H7 (cell line): ENCODE results near the gene MARK3. TPM values are rescaled to one million over a fixed set of nuclear protein-coding genes. Genes with fewer than 3 reads are reported as not detected.

Experiments used
- DNase-seq: peaks from one replicate; pipeline ENCODE4 v3.0.0; 2012
- H3K27me3 ChIP-seq: 2 replicates; pipeline ENCODE4 v1.6.0; 2011; ENCODE audit warnings: mild to moderate bottlenecking, low read length; ENCODE audit not compliant: control insufficient read depth, insufficient read depth
- H3K36me3 ChIP-seq: replicated peaks from 2 replicates; pipeline ENCODE4 v1.5.1; 2011; ENCODE audit warnings: low read length; ENCODE audit not compliant: control insufficient read depth, insufficient read depth
- H3K4me3 ChIP-seq: 2 replicates; pipeline ENCODE4 v1.5.1; 2011; ENCODE audit warnings: low read depth, mild to moderate bottlenecking, control low read depth, low read length, moderate library complexity; ENCODE audit not compliant: insufficient read depth
- total RNA-seq: library from RNA; depleted of rRNA; stranded (reverse); fragments of >200 nt; shearing (Covaris generic); gene quantifications from 2 replicates; pipeline ENCODE4 v1.2.3, GENCODE V29; 2014

MARK3 gene
- total RNA-seq, 1 experiment from 2014 or later, result 66.0 TPM

DNA sequence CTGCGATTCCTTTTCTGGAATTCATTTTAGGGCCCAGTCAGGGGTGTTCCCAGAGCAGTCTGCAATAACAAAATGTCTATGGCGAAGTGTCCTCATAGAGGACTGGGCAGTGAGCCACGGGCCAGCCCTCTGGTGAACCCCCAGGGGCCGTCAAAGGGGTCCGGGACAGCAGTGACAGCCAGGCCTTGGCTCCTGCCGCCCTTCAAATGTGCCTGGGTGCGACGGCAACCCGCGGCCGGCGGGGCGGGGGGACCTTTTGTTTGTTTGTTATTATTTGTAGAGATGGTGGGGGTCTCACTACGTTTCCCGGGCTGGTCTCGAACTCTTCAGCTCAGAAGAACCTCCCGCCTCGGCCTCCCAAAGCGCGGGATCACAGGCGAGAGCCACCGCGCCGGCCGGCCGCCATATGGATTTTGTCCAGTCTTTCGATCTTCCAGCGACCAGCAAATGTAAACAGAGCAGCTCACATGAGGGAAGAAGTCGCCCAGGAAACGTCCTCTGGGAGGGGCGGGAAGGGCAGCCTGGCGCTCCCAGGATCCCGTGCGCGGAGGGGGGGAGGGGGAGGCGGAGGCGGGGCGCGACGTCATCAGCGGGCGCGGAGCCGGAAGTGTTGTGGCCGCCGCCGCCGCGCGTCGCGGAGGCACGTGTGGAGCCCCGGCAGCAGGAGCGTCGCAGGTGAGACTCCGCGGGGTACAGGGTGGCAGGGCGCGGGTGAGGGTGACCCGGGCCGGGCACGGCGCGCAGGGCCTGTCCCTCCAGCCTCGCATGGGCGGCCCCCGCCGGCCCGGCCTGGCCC, 143.6 kb downstream of the MARK3 start, which contains the start of gene TRMT61A:
TRMT61A (plus strand) TSS at position 610 of the 796 bp plus-strand sequence. CDS start 783 bp downstream, outside the sequence.
- Histone ChIP-seq H3K4me3 (peak within 1 kb of the TSS; percentile 90), H3K36me3 (no peaks in the 10 kb centered on the region; the same call in 1 of the 2 replicates), H3K27me3 (peaks cover 9% of the 10 kb centered on the region)
- DNase-seq, result peak; percentile 100

DNA sequence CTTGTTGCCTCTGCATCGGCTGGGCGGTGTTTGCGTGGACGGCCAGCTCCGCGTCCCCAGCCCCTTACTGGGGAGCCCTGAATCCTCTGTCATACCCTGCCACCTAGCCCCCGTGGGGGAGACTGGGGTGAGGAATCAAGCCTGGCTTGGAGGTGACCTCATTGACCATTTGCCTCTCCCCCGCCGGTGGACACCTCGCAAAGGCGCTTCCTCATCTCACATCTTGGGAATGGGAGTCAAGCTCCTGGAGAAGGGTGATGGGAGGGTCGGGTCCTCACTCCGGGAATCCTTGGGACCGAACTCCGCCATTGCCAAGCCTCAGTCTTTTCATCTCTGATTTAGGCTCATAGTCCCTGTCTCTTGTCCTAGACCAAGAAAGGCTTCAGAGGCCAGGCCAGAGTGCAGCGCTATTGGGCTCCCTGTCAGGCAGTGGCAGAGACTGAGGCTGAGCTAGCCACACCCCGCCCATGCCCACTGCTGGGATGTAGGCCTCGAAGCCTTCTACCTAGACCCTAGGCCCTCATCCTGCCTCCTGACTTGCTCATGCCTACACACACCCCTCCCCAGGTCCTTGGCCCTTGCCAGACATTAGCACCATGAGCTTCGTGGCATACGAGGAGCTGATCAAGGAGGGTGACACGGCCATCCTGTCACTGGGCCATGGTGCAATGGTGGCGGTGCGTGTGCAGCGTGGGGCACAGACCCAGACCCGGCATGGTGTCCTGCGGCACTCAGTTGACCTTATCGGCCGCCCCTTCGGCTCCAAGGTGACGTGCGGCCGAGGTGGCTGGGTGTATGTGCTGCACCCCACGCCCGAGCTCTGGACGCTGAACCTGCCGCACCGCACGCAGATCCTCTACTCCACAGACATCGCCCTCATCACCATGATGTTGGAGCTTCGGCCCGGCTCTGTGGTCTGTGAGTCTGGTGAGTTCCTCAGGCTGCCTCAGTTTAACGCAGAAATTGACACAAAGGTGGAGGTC, 144.5 kb downstream of the MARK3 start:
- H3K4me3 ChIP-seq, result peak overlapping the region; percentile 90
- no peak for DNase-seq
- no peaks in the 10 kb centered on the region; the same call in 1 of the 2 replicates for H3K36me3 ChIP-seq
- H3K27me3 ChIP-seq, result peaks cover 1% of the 10 kb centered on the region; the same call in 1 of the 2 replicates

DNA sequence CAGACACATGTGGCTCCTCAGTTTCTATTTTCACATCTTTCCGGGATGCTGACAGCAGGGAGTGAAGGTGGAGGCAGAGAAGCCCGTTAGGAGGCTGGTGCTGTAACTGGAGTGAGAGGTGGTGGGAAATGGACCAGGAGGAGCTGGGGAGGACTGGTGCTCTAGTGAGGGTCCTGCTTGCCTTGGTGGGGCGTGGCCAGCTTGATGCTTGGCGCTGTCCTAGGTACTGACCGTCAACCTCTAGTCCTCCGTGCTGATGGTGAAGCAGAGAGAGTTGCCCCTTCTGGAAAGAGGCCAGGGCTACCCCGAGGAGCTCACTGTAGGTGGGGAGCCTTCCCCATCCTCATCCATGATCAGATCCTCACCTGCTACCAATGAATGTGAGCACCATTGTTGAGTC, 145.2 kb downstream of the MARK3 start:
- H3K27me3 ChIP-seq, result no peaks in the 10 kb centered on the region
- peak; percentile 93 for DNase-seq
- no peak overlapping the region for H3K4me3 ChIP-seq
- no peaks in the 10 kb centered on the region; the same call in 1 of the 2 replicates for H3K36me3 ChIP-seq

DNA sequence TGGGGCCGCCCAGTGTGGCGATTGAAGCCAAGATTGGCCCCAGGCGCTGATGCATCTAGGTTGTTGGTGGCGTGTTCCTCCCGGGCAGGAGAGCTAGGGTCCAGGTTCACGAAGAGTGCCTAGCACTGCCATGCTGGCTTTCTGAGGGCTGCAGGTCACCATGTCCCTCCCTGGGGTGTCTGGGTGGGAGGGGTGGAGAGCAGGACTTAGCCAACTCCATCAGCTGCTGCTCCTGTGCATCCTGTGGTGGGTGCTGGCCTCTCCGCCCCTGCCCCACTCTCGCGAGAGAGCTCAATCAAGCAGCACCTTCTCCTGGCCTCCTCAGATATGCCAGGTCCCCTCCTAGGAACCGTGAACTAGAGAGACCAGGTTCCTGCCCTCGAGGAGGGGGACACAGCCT, 145.6 kb downstream of the MARK3 start:
- H3K36me3 ChIP-seq, result no peaks in the 10 kb centered on the region; the same call in 1 of the 2 replicates
- no peak overlapping the region for H3K4me3 ChIP-seq
- no peak for DNase-seq
- H3K27me3 ChIP-seq, result no peaks in the 10 kb centered on the region

DNA sequence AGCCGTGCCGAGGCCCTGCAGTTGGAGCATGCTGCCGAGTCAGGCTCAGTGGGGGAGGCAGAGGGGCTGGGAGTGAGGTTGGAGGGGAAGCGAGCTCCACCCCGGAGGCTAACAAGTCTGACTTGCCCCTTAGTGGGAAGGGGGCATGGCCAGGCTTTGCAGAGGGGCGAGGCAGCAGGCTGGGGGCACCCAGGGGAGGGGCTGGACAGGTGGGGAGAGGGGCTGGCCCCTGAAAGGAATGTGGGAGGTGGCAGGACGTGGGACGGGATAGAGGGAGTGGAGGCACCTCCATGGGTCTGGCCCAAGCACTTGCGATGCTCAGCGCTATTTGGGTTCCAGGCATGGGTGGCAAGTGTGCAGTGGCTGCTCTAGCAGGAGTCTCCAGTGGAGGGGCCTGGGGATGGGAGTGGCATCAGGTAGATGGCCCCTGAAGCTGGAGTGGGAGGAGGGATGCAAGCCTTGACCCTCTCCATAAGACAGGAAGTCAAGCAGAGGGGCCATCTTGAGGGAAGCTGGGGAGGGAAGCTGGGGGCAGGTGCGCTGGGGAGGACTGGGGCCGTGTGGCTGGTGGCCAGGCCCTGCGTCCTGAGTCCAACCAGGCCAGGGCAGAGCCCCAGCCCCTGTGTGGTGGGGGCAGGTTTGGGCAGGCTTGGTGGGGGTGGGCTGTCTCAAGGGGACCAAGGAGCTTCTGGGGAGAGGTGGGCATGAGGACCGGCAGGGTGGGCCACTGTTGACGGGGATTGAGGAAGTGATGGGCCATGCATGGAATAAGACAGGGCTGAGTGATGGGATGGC, 146.4 kb downstream of the MARK3 start:
- H3K36me3 ChIP-seq, result no peaks in the 10 kb centered on the region; the same call in 1 of the 2 replicates
- H3K4me3 ChIP-seq, result no peak overlapping the region
- DNase-seq, result no peak
- H3K27me3 ChIP-seq, result no peaks in the 10 kb centered on the region

DNA sequence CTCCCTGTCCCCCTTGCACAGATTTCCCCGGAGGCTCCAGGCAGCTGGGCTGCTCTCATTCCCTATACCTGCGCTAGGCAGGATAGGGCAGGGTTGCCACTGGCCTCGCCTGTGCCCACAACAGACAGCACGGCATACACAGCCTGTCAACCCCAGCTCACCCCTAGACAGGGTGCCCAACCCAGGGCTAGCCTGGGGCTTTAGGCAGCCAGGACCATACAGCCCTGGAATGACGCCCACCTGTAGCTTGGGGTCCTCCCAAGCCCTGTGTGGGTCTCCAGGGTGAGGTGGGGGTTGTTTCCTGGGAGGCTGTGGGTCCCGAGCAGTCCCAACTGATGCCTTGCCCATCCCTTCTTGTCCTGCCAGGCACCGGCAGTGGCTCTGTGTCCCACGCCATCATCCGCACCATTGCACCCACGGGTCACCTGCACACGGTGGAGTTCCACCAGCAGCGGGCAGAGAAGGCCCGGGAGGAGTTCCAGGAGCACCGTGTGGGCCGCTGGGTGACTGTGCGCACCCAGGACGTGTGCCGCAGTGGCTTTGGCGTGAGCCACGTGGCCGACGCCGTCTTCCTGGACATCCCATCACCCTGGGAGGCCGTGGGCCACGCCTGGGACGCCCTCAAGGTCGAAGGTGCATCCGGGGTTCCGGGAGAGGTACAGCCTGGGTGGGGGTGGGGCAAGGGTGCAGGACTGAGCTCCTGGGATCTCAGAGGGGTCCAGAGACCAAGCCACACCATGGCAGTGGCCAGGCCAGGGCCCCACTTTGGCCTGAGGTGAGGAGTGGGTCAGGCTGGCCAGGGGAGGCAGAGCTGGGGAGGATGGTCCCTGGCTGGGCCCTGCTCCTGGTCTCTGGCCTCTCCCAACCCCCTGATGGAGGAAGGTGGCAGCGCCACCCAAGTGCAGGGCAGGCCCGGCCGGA, 147.3 kb downstream of the MARK3 start:
- DNase-seq, result no peak
- Histone ChIP-seq H3K27me3 (no peaks in the 10 kb centered on the region), H3K36me3 (no peaks in the 10 kb centered on the region; the same call in 1 of the 2 replicates), H3K4me3 (no peak overlapping the region)

DNA sequence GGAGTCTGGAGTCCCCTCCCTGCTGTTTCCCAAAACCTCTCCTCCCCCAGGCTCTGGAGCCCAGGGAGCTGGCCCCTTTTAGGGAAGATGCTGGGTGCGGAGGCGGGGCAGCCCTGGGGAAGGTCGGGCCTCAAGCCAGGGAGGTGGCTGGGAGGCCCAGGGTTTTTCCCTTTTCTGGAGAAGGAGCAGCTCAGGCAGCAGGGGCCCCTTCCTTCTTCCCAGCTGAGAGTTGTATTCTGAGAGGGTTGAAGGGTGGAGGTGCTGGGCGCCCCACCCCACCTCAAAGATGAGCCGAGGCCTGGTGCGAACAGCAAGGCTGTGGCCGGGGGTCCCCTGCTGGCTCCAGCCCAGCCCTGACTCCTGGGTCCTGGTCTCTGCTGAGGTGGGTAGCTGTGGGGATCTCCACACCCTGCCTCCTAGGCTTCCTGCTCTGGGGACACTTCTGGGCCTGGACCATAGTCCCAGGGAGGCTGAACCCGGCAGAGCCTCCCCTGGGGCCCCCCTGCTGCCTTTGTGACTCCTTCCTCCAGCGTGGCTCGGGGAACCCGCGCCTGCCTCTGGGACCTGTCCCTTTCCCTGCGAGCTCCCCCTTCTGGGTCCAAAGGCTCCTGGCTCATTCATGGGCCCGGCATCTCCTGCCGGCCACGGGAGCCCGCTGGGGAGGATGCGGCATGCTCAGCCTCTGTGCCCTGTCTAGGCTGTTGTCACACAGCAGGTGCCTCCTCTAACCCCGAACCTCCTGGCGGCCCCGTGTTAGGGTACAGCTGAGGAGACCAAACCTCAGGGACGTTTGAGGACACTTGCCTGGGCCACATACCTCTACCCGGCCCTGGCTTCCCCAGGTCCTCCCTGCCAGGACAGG, 148.2 kb downstream of the MARK3 start:
- no peaks in the 10 kb centered on the region; the same call in 1 of the 2 replicates for H3K27me3 ChIP-seq
- H3K36me3 ChIP-seq, result no peaks in the 10 kb centered on the region; the same call in 1 of the 2 replicates
- DNase-seq, result no peak
- H3K4me3 ChIP-seq, result no peak overlapping the region

DNA sequence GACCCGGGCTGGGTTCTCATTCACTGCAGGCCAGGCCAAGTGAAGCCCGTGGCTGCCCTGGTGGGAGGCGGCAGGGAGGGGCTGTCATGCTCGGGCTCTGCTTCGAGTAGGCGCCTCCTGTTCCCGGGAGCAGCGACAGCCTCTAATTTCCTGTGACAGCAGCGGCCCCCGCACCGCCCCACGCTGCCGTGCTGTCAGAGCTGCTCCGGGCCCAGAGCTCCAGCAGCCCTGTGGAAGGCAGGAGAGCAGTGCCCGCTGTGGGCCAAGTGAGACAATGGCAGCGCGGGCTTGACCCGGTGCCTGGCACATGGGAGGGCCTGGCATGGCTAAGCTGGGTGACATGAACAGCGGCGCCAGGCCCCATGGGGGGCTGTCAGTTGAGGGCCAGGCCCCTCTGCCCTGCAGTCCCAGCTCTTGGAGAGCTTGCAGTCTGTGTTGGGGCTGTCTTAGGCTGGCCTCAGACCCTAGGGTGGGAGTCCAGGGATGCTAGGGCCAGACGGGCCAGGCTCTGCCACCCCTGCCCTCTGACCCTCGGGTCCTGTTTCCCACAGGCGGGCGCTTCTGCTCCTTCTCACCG, 148.9 kb downstream of the MARK3 start:
- Histone ChIP-seq H3K36me3 (no peaks in the 10 kb centered on the region; the same call in 1 of the 2 replicates), H3K4me3 (no peak overlapping the region), H3K27me3 (no peaks in the 10 kb centered on the region; the same call in 1 of the 2 replicates)
- no peak for DNase-seq

DNA sequence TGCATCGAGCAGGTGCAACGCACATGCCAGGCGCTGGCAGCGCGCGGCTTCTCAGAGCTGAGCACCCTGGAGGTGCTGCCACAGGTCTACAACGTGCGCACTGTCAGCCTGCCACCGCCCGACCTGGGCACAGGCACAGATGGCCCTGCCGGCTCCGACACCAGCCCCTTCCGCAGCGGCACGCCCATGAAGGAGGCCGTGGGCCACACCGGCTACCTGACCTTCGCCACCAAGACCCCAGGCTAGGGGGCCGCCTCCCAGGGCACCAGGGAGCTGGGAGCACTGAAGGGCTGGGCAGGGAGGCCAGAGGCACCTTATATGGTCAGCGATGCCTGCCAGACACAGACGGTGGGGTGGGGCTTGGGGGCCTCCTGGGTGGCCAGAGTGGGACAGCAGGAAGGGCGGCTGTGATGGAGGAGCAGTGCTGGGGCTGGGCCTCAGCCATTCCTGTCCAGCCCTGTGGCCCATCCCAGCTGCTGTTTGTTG, 149.4 kb downstream of the MARK3 start:
- Histone ChIP-seq H3K4me3 (no peak overlapping the region), H3K27me3 (no peaks in the 10 kb centered on the region; the same call in 1 of the 2 replicates), H3K36me3 (no peaks in the 10 kb centered on the region; the same call in 1 of the 2 replicates)
- no peak for DNase-seq

DNA sequence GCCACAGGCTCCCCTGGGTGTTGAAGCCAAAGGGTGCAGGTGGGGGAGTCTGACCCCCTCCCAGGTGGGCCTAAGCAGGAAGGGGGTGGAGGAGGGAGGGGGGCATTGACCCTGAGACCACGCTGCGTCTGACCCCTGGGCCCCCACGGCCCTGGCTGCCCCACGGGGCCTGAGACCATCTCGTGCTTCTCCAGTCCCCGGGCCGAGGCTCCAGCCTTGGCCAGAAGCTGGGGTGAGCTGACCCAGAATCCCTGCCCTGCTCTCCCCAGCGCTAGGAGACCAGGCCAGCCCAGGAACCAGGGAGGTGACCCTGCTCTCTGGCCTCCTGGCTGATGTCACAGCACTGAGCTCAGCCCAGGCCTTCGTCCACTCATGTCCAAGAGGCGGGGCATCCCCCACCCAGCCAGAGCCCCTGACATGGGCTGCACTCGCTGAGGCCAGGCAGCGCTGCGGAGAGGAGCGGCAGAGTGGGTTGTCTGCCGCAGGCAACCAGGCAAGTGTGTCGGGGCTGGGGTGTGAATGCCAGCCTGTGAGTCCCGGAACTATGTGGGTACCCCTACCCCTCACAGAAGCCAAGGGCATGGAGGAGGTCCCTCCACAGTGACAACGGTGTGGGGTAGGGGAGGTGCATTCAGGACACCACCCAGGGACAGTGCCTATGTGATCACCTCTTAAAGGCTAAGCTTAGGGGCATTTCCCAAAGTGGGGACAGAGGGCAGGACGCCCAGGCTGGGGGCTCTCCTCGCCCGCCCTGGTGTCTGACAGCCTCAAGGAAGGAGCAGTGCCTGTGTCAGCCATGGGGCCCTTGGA, 150.1 kb downstream of the MARK3 start:
- Histone ChIP-seq H3K36me3 (no peaks in the 10 kb centered on the region; the same call in 1 of the 2 replicates), H3K4me3 (no peak overlapping the region), H3K27me3 (no peaks in the 10 kb centered on the region; the same call in 1 of the 2 replicates)
- no peak for DNase-seq

DNA sequence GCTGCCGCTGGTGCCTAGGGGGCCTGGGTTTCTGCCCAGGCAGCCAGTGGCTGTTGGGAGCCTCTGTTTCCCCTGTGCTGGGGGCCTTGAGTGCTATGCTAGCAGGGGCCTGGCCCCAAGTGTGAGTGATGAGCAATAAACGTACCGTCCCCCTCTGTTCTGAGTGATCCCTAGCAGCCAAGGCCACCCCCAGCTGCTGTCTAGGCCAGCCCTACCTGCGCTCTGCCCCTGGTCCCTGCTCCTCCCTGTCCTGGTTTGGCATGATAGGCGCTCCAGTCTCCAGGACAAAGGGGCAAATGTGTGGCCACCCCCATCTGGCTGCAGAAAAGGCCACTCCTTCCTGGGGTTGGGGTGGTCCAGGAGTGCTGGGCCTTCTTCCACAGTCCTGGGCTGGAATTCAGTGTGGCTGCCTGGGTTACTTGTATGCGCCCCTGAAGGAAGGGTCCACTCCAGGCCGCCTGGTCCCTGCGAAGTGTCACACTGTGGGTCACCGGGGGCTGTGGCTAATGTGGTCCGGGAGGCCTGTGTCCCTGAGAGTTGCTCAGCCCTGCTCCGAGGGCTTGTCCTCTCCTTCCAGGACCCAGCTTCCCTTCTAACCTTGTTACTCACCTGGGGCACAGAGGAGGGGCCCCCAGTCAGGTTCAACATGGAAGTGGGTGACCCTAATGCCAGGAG, 150.8 kb downstream of the MARK3 start:
- Histone ChIP-seq H3K27me3 (no peaks in the 10 kb centered on the region; the same call in 1 of the 2 replicates), H3K36me3 (no peaks in the 10 kb centered on the region; the same call in 1 of the 2 replicates), H3K4me3 (no peak overlapping the region)
- no peak for DNase-seq
